Thymus (tissue), 11 donors: ENCODE results near the gene CABLES1. TPM values are rescaled to one million over a fixed set of nuclear protein-coding genes. Genes with fewer than 3 reads are reported as not detected.
"Not testable (repeated sequence)": the region's sequence is repeated elsewhere in the genome, so short reads cannot be mapped to it uniquely, and the experiment has no call there.

Source experiments
- DNase-seq, 9 donors: peaks; one replicate each; pipeline ENCODE4 v3.0.0-alpha.2; 2013; ENCODE audit warnings: low spot score in 9 of 9, low read depth in 6 of 9, missing footprints in 1 of 9
- H3K27ac ChIP-seq, 2 donors: one replicate each; pipeline ENCODE4 v1.5.1; 2013; ENCODE audit warnings: control low read depth in 1 of 2, low read depth in 1 of 2, low read length in 1 of 2, mild to moderate bottlenecking in 1 of 2, moderate library complexity in 1 of 2
- H3K27me3 ChIP-seq, 2 donors: one replicate each; pipeline ENCODE4 v1.5.1; 2013; ENCODE audit warnings: low read length in 1 of 2; ENCODE audit not compliant: control insufficient read depth in 2 of 2, insufficient read depth in 1 of 2
- H3K36me3 ChIP-seq, 2 donors: one replicate each; pipeline ENCODE4 v1.5.1; 2013; ENCODE audit warnings: low read length in 1 of 2, mild to moderate bottlenecking in 1 of 2, moderate library complexity in 1 of 2; ENCODE audit not compliant: control insufficient read depth in 2 of 2, insufficient read depth in 2 of 2
- H3K4me1 ChIP-seq, 2 donors: one replicate each; pipeline ENCODE4 v1.5.1; 2013; ENCODE audit warnings: low read length in 2 of 2; ENCODE audit not compliant: control insufficient read depth in 2 of 2, insufficient read depth in 2 of 2
- H3K4me3 ChIP-seq, 2 donors: one replicate each; pipeline ENCODE4 v1.5.1; 2013; ENCODE audit warnings: low read length in 2 of 2, control low read depth in 1 of 2, mild to moderate bottlenecking in 1 of 2
- H3K9me3 ChIP-seq, 2 donors: one replicate each; pipeline ENCODE4 v1.5.1; 2013; ENCODE audit warnings: low read length in 1 of 2, mild to moderate bottlenecking in 1 of 2; ENCODE audit not compliant: control insufficient read depth in 2 of 2, insufficient read depth in 1 of 2
- WGBS: extraction: QIAGEN DNeasy Blood & Tissue Kit; methylation state at CpG from one replicate; pipeline ENCODE4 v1.1.7; 2013; 5-methylcytosine and 5-hydroxymethylcytosine counted together
- polyA plus RNA-seq: library from polyadenylated mRNA; stranded (reverse); fragments of 200-250 nt; gene quantifications from one replicate; pipeline ENCODE4 v1.2.3, GENCODE V29; 2013
- total RNA-seq: library from RNA; stranded (reverse); fragments of 120-200 nt; gene quantifications from one replicate; pipeline ENCODE4 v1.2.4, GENCODE V29; 2013
- donor health status: healthy.

Gene CABLES1
- total and polyA plus RNA-seq, 2 donors, result 5.1 to 6.7 TPM

GRCh38 chr18:23154823-23155500 is 19.7 kb downstream of the CABLES1 start:
- H3K27ac ChIP-seq, result no peak overlapping the region
- 98% methylated on average over 5 of the region's 5 CpGs for WGBS
- H3K4me1 ChIP-seq, result no peaks in the 10 kb centered on the region
- H3K36me3 ChIP-seq, result no peaks in the 10 kb centered on the region
- no peak for DNase-seq
- H3K27me3 ChIP-seq, result no peaks in the 10 kb centered on the region
- H3K4me3 ChIP-seq, result no peak overlapping the region
- no peaks in the 10 kb centered on the region for H3K9me3 ChIP-seq

DNA sequence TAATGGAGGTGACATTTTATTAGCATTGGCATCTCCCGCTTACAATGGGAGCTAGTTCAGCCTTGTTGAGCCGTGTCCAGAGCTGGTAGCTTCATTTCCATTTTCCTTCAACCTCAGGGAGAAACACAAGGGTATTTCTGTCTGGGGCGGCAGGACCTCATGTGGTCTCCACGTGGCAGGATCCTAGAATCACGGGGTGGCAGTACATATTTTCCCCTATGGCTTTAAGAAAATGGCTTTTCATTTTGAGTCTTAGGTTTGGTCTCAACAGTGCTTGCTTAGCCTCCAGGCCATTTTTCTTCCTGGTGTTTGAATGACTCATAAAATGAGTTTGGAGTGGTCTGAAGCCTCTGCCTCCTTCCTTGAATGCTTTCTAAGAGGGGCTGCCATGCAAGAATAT is 20.3 kb downstream of the CABLES1 start:
- WGBS, result 88% methylated on average over 5 of the region's 5 CpGs
- Histone ChIP-seq H3K4me3 (no peak overlapping the region), H3K9me3 (no peaks in the 10 kb centered on the region), H3K27me3 (no peaks in the 10 kb centered on the region), H3K27ac (no peak overlapping the region), H3K4me1 (no peaks in the 10 kb centered on the region), H3K36me3 (no peaks in the 10 kb centered on the region)
- DNase-seq, result no peak

DNA sequence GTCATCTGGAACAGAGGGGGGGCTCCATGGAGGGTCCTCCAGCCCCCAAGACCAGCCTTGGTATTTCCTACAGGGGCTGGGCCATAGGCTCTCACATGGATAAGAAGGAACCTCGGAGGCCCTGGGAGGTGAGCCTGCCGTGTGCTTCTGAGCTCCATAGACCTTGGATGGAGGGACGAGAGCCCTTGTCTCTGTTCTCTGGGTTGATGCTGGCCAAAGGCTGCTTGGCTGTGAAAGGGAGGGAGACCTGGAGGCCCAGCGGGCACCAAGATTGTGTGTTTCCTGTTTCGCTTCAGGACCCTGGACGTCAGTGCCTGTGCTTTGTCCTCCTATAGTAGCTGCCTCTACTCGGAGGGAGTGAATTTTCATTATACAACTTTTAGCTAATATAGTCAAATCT is 20.8 kb downstream of the CABLES1 start:
- DNase-seq, result no peak
- Histone ChIP-seq H3K27me3 (no peaks in the 10 kb centered on the region), H3K4me1 (no peaks in the 10 kb centered on the region), H3K9me3 (no peaks in the 10 kb centered on the region), H3K27ac (no peak overlapping the region), H3K36me3 (no peaks in the 10 kb centered on the region), H3K4me3 (no peak overlapping the region)
- 97% methylated on average over 7 of the region's 7 CpGs for WGBS

DNA sequence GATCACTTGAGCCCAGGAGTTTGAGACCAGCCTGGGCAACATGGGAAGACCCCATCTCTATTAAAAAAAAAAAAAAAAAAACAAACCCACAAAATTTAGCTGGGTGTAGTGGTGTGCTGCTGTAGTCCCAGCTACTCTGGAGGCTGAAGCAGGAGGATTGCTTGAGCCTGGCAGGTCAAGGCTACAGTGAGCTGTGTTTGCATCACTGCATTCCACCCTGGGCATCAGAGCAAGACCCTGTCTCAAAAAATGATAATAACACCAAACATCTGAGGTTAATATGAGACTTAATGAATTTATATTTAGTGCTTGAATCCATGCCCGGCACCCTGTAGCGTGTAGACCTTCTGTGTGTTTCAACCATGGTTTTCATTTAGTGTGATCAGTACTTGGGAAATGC is 22.8 kb downstream of the CABLES1 start:
- WGBS, result over 99% methylated on average over 2 of the region's 2 CpGs
- no peaks in the 10 kb centered on the region for H3K27me3 ChIP-seq
- no peak for DNase-seq
- no peaks in the 10 kb centered on the region for H3K4me1 ChIP-seq
- no peaks in the 10 kb centered on the region for H3K9me3 ChIP-seq
- H3K36me3 ChIP-seq, result no peaks in the 10 kb centered on the region
- no peak overlapping the region for H3K27ac ChIP-seq
- no peak overlapping the region for H3K4me3 ChIP-seq

DNA sequence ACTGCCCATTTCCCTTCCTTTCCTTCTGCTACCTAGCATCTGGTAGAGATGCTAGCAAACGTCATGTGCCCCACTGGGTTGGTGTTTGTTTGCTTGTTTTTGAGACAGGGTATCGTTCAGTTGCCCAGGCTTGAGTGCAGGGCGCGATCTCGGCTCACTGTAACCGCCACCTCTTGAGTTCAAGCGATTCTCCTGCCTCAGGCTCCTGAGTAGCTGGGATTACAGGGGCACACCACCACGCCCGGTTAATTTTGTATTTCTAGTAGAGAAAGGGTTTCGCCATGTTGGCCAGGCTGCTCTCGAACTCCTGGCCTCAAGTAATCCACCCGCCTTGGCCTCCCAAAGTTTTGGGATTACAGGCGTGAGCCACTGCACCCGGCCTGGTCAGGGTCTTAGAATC is 23.6 kb downstream of the CABLES1 start:
- H3K9me3 ChIP-seq, H3K27ac ChIP-seq, H3K36me3 ChIP-seq, H3K4me3 ChIP-seq, H3K27me3 ChIP-seq, H3K4me1 ChIP-seq, DNase-seq: not testable (repeated sequence)
- 98% methylated on average over 14 of the region's 14 CpGs for WGBS

- Histone ChIP-seq H3K27ac (no peak overlapping the region), H3K4me3 (no peak overlapping the region), H3K36me3 (no peaks in the 10 kb centered on the region), H3K27me3 (no peaks in the 10 kb centered on the region), H3K9me3 (no peaks in the 10 kb centered on the region), H3K4me1 (no peaks in the 10 kb centered on the region)
- DNase-seq, result no peak
- WGBS, result 96% methylated on average over 7 of the region's 7 CpGs
These were observed 24.1 kb downstream of the CABLES1 start for GRCh38 chr18:23159344-23159743.

GRCh38 chr18:23162473-23162872 is 27.2 kb downstream of the CABLES1 start:
- no peak overlapping the region for H3K27ac ChIP-seq
- WGBS, result 96% methylated on average over 6 of the region's 6 CpGs
- no peak overlapping the region for H3K4me3 ChIP-seq
- H3K27me3 ChIP-seq, result no peaks in the 10 kb centered on the region
- H3K9me3 ChIP-seq, result no peaks in the 10 kb centered on the region
- DNase-seq, result no peak
- H3K36me3 ChIP-seq, result no peaks in the 10 kb centered on the region
- no peaks in the 10 kb centered on the region for H3K4me1 ChIP-seq

GRCh38 chr18:23163786-23164533 is 28.7 kb downstream of the CABLES1 start:
- Histone ChIP-seq H3K4me1 (no peaks in the 10 kb centered on the region), H3K4me3 (no peak overlapping the region), H3K27me3 (no peaks in the 10 kb centered on the region), H3K36me3 (no peaks in the 10 kb centered on the region), H3K27ac (no peak overlapping the region), H3K9me3 (no peaks in the 10 kb centered on the region)
- 96% methylated on average over 11 of the region's 11 CpGs for WGBS
- DNase-seq, result no peak

DNA sequence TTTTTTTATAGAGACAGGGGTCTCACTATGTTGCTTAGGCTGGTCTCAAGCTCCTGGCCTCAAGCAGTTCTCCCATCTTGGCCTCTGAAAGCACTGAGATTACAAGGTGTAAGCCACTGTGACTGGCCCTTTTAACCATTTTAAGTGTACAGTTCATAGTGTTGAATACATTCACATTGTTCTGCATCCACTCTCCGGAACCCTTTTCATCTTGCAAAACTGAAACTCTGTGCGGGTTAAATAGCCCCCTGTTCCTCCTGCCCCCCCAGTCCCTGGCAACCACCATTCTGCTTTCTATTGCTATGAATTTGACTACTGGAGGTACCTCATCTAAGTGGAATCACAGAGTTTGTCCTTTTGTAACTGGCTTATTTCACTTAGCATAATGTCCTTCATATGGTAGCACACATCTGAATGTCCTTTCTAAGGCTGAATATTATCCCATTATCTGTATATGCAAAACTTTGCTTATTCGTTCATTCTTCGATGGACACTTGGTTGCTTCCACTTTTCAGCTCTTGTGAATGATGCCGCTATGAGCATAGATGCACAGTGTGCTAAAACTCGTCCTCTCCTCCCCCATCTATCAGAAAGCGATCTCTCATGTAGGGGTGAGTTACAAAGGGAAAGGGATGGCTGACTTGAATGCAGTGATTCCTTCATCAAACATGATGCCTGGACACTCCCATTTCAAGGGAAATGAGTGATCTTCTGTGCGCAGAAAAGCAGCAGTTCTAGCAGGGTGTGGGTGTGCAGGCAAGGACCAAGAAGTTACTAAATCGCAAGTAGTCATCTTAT is 30.2 kb downstream of the CABLES1 start:
- 98% methylated on average over 9 of the region's 9 CpGs for WGBS

More for the DNA sequence above, 30.2 kb downstream of the CABLES1 start:
- H3K36me3 ChIP-seq, result no peaks in the 10 kb centered on the region
- no peak overlapping the region for H3K4me3 ChIP-seq
- no peaks in the 10 kb centered on the region for H3K9me3 ChIP-seq
- H3K27me3 ChIP-seq, result no peaks in the 10 kb centered on the region
- no peaks in the 10 kb centered on the region for H3K4me1 ChIP-seq
- H3K27ac ChIP-seq, result no peak overlapping the region
- DNase-seq, result no peak
